T-helper 2 cell treated with Interferon-gamma antibody and Interleukin-4, amounts not matched to agents 100 ng/mL and 5 ng/mL, for 36 hours (primary cell): ENCODE data around the gene C1QTNF5. TPM values are rescaled to one million over a fixed set of nuclear protein-coding genes. Genes with fewer than 3 reads are reported as not detected.

Experiments used
- intact Hi-C: fragments of 100-400 bp; cut with micrococcal nuclease; formaldehyde crosslinking; loops from one replicate; pipeline ENCODE4 v1.15.1; 2023
- total RNA-seq: library from RNA; stranded (reverse); gene quantifications from 2 replicates; pipeline ENCODE4 v1.2.3, GENCODE V29; 2022

Gene C1QTNF5
- total RNA-seq, 1 donor from 2014 or later, result not detected

GRCh38 chr11:119338318-119338890 lies 2.3 kb downstream of the C1QTNF5 start:
- intact Hi-C loops, result loop anchor here (2.0 kb wide), 1 partner anchor 24 kb away; no protein-coding TSS in a partner anchor

GRCh38 chr11:119337581-119338317 lies 2.9 kb downstream of the C1QTNF5 start:
- intact Hi-C loops, result loop anchor here (2.0 kb wide), 1 partner anchor 25 kb away; no protein-coding TSS in a partner anchor

GRCh38 chr11:119336744-119337469 lies 3.8 kb downstream of the C1QTNF5 start:
- intact Hi-C loops, result no loop called here

GRCh38 chr11:119335655-119336543 lies 4.8 kb downstream of the C1QTNF5 start:
- intact Hi-C loops, result no loop called here

- intact Hi-C loops, result no loop called here
Measured at GRCh38 chr11:119335091-119335654, 5.5 kb downstream of the C1QTNF5 start.

GRCh38 chr11:119334174-119334930 lies 6.3 kb downstream of the C1QTNF5 start, which contains the start of gene RNF26:
RNF26 (plus strand) TSS chr11:119334527; CDS start chr11:119335123, 596 bp downstream.
- intact Hi-C loops, result loop anchor here (1.0 to 5.0 kb wide), 4 partner anchors 13 to 267 kb away; partner anchors contain the start of genes HINFP, USP2 and VPS11

GRCh38 chr11:119332111-119332765 lies 8.4 kb downstream of the C1QTNF5 start:
- intact Hi-C loops, result loop anchor here (5.0 kb wide), 1 partner anchor 265 kb away; the partner anchor contains the start of gene VPS11

GRCh38 chr11:119330237-119330636 lies 10.4 kb downstream of the C1QTNF5 start:
- intact Hi-C loops, result loop anchor here (5.0 kb wide), 1 partner anchor 263 kb away; the partner anchor contains the start of gene VPS11

GRCh38 chr11:119329320-119329719 lies 11.4 kb downstream of the C1QTNF5 start:
- intact Hi-C loops, result no loop called here

- intact Hi-C loops, result loop anchor here (5.0 kb wide), 1 partner anchor 222 kb away; the partner anchor contains the start of gene DPAGT1
Measured at GRCh38 chr11:119324189-119324588, 16.5 kb downstream of the C1QTNF5 start.

GRCh38 chr11:119323532-119324033 lies 17.1 kb downstream of the C1QTNF5 start:
- intact Hi-C loops, result loop anchor here (1.0 to 5.0 kb wide), 3 partner anchors 117 to 221 kb away; partner anchors contain the start of genes CBL, DPAGT1 and NLRX1

GRCh38 chr11:119322921-119323531 lies 17.7 kb downstream of the C1QTNF5 start:
- intact Hi-C loops, result loop anchor here (1.0 to 5.0 kb wide), 3 partner anchors 117 to 221 kb away; partner anchors contain the start of genes CBL, DPAGT1 and NLRX1

- intact Hi-C loops, result loop anchor here (2.0 to 5.0 kb wide), 2 partner anchors 154 to 220 kb away; partner anchors contain the start of genes DPAGT1 and NLRX1
Measured at GRCh38 chr11:119322360-119322739, 18.3 kb downstream of the C1QTNF5 start.

GRCh38 chr11:119320776-119321524 lies 19.7 kb downstream of the C1QTNF5 start:
- intact Hi-C loops, result loop anchor here (1.0 to 5.0 kb wide), 2 partner anchors 13 to 219 kb away; partner anchors contain the start of genes DPAGT1 and RNF26

GRCh38 chr11:119320240-119320775 lies 20.4 kb downstream of the C1QTNF5 start:
- intact Hi-C loops, result loop anchor here (5.0 kb wide), 1 partner anchor 218 kb away; the partner anchor contains the start of gene DPAGT1

GRCh38 chr11:119319700-119320239 lies 20.9 kb downstream of the C1QTNF5 start:
- intact Hi-C loops, result loop anchor here (5.0 kb wide), 1 partner anchor 217 kb away; the partner anchor contains the start of gene DPAGT1
